Esophagus muscularis mucosa (tissue), 4 donors: ENCODE results near the gene SEL1L3.

ENCODE experiments used
- EP300 ChIP-seq: sonication (generic); formaldehyde crosslinking; IDR thresholded peaks from one replicate; pipeline ENCODE4 v1.6.1; 2017; ENCODE audit warnings: antibody characterized with exemption
- POLR2A ChIP-seq: fragments of 450-650 bp; IDR thresholded peaks from one replicate; pipeline ENCODE4 v1.6.1; 2017; ENCODE audit warnings: antibody characterized with exemption, moderate library complexity, mild to moderate bottlenecking, low read depth
- TF ChIP-seq, protein P1 (sequence below), 3 experiments: fragments of 200-600 bp in 2 of 3; fragments of 450-650 bp in 1 of 3; sonication (generic) in 2 of 3; IDR thresholded peaks; one replicate each; pipeline ENCODE4 v1.5.1; 2017 to 2019; ENCODE audit warnings: antibody characterized with exemption in 3 of 3, mild to moderate bottlenecking in 2 of 3, moderate library complexity in 1 of 3

DNA sequence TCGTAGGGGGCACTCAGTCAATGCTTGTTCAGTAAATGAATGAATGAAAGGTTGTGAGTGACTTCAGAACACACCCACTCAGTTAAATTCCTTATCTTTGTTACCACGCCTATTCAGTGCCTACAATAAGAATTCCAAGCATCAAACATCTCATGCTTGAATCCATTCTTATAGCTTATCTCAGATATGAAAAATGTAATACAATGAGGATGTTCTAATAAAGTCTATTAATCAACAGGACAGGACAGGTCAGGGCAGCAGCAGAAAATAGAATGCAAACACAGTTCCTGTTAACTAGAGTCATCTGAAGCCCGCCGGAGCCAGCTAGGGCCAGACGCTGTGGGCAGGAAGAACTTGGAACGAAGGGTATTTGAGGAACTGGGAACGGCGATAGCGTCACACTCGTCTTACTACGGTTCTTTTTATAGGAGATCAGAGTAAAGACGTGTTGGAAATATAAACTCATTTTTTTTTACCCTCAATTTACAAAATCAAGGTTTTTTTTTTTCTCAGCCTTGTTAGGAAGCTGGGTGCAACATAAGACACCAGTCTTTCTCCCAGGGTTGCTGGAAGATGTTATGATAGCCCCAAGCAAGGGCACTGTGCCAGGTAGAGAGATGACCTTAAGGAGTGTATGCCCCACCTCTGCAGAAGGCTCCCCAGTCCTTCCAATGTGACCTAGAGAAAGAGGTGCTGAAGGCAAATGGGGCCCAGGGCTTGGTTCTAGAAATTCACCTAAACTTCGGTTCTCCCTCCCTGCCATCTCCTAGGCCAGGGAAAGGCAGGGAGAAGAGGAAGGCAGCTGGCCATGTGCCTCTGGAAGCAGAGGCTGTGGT is 48.3 kb downstream of the SEL1L3 start:
- TF ChIP-seq, protein P1, sequence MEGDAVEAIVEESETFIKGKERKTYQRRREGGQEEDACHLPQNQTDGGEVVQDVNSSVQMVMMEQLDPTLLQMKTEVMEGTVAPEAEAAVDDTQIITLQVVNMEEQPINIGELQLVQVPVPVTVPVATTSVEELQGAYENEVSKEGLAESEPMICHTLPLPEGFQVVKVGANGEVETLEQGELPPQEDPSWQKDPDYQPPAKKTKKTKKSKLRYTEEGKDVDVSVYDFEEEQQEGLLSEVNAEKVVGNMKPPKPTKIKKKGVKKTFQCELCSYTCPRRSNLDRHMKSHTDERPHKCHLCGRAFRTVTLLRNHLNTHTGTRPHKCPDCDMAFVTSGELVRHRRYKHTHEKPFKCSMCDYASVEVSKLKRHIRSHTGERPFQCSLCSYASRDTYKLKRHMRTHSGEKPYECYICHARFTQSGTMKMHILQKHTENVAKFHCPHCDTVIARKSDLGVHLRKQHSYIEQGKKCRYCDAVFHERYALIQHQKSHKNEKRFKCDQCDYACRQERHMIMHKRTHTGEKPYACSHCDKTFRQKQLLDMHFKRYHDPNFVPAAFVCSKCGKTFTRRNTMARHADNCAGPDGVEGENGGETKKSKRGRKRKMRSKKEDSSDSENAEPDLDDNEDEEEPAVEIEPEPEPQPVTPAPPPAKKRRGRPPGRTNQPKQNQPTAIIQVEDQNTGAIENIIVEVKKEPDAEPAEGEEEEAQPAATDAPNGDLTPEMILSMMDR (IDR thresholded peaks at IDR 0.05): no peak
- no peak for TF ChIP-seq EP300
- no peak for TF ChIP-seq POLR2A
